Measurements from ENCODE around the gene ANO8.

ANO8 gene

DNA sequence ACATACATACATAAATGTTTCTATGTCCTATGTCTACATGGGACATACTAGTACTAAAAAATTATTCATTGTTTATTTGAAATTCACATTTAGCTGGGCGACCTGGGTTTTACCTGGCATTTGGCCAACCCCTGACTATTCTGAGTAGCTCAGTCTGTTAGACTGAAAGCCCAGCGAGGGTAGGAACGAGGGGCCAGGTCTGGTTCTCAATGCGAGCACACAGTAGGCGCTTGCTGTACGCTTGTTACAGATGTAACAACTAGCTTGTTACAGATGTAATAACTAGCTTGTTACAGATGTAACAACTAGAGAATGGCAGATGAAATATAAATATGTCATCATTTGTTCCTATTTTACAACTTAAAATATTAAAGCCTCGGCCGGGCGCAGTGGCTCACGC lies 920 bp upstream of the ANO8 start:
- peaks cover 4% of the 10 kb centered on the region for H3K4me1 ChIP-seq (ENCODE audit: control insufficient read depth, insufficient read depth, low read length)
- 87 to 88% methylated on average over 10 of the region's 10 CpGs for WGBS, 2 experiments
- no peaks in the 10 kb centered on the region for H3K27me3 ChIP-seq (ENCODE audit: control insufficient read depth, insufficient read depth, low read length, poor library complexity, severe bottlenecking)
- no peak overlapping the region for H3K4me3 ChIP-seq (ENCODE audit: insufficient read depth, low read depth, low read length)
- peaks cover 5% of the 10 kb centered on the region for H3K36me3 ChIP-seq (ENCODE audit: control insufficient read depth, insufficient read depth, low read length)
- H3K27ac ChIP-seq (ENCODE audit: insufficient read depth, low read depth, low read length, poor library complexity, severe bottlenecking): no peak overlapping the region
- no peaks in the 10 kb centered on the region for H3K9me3 ChIP-seq (ENCODE audit: control insufficient read depth, low read length)

DNA sequence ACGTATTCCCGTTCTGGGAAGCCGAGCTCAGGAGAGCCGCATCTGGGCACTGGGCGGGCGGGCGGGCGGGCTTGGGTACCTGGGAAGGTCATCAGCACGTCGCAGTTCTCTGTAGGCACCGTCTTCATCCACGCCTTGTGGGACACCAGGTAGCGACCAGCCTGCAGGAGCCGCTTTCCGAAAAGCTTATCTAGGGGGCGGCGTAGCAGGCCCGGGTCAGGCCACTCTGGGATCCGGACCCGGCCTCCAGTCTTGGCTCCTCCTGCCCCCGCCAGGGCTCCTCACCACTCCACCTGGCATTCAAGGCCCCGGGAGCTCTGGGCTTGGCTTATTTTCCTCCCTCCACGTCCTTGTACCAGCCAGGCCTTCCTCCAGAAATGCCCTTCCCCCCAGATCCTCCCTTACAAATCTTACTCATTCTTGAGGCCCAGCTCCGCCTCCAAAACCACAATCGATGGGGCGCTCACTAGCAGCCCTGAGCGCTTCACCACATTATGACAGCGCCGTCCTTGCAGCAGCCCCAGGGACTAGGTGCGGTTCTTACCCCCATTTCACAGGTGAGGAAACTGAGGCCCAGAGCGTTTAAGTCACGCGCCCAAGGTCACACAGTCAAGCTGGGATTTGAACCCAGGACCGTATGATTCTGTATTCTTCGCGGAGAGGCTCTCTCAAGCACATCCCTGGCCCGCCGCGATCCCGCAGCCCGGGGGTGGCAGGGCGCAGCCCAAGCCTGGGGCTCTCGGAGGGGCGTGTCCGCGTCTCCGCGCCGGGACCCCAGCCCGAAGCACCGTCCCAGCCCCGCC lies 843 bp downstream of the ANO8 start:
- Histone ChIP-seq H3K9me3 (ENCODE audit: control insufficient read depth, low read length) (no peaks in the 10 kb centered on the region), H3K27me3 (ENCODE audit: control insufficient read depth, insufficient read depth, low read length, poor library complexity, severe bottlenecking) (peaks cover 9% of the 10 kb centered on the region), H3K4me3 (ENCODE audit: insufficient read depth, low read depth, low read length) (peak overlapping the region; percentile 86), H3K27ac (ENCODE audit: insufficient read depth, low read depth, low read length, poor library complexity, severe bottlenecking) (no peak overlapping the region), H3K36me3 (ENCODE audit: control insufficient read depth, insufficient read depth, low read length) (peaks cover 5% of the 10 kb centered on the region), H3K4me1 (ENCODE audit: control insufficient read depth, insufficient read depth, low read length) (peaks cover 4% of the 10 kb centered on the region)
- WGBS, 2 experiments: 26 to 28% methylated on average over 52 of the region's 52 CpGs

GRCh38 chr19:17332677-17333581 lies 1.7 kb downstream of the ANO8 start:
- WGBS, 2 experiments: 94 to 95% methylated on average over 45 of the region's 45 CpGs
- H3K27ac ChIP-seq (ENCODE audit: insufficient read depth, low read depth, low read length, poor library complexity, severe bottlenecking): no peak overlapping the region
- H3K4me1 ChIP-seq (ENCODE audit: control insufficient read depth, insufficient read depth, low read length): peaks cover under 1% of the 10 kb centered on the region
- peaks cover 12% of the 10 kb centered on the region for H3K27me3 ChIP-seq (ENCODE audit: control insufficient read depth, insufficient read depth, low read length, poor library complexity, severe bottlenecking)
- peaks cover 5% of the 10 kb centered on the region for H3K36me3 ChIP-seq (ENCODE audit: control insufficient read depth, insufficient read depth, low read length)
- H3K4me3 ChIP-seq (ENCODE audit: insufficient read depth, low read depth, low read length): no peak overlapping the region
- no peaks in the 10 kb centered on the region for H3K9me3 ChIP-seq (ENCODE audit: control insufficient read depth, low read length)

- Histone ChIP-seq H3K36me3 (ENCODE audit: control insufficient read depth, insufficient read depth, low read length) (peaks cover 5% of the 10 kb centered on the region), H3K9me3 (ENCODE audit: control insufficient read depth, low read length) (no peaks in the 10 kb centered on the region), H3K27me3 (ENCODE audit: control insufficient read depth, insufficient read depth, low read length, poor library complexity, severe bottlenecking) (peaks cover 12% of the 10 kb centered on the region), H3K27ac (ENCODE audit: insufficient read depth, low read depth, low read length, poor library complexity, severe bottlenecking) (no peak overlapping the region), H3K4me3 (ENCODE audit: insufficient read depth, low read depth, low read length) (no peak overlapping the region), H3K4me1 (ENCODE audit: control insufficient read depth, insufficient read depth, low read length) (peaks cover 1% of the 10 kb centered on the region)
- 90 to 94% methylated on average over 8 of the region's 8 CpGs for WGBS, 2 experiments
Measured at GRCh38 chr19:17332360-17332676, 2.3 kb downstream of the ANO8 start.

- H3K27ac ChIP-seq (ENCODE audit: insufficient read depth, low read depth, low read length, poor library complexity, severe bottlenecking): no peak overlapping the region
- H3K9me3 ChIP-seq (ENCODE audit: control insufficient read depth, low read length): no peaks in the 10 kb centered on the region
- H3K36me3 ChIP-seq (ENCODE audit: control insufficient read depth, insufficient read depth, low read length): peaks cover 5% of the 10 kb centered on the region
- H3K4me3 ChIP-seq (ENCODE audit: insufficient read depth, low read depth, low read length): no peak overlapping the region
- WGBS, 2 experiments: 90 to 94% methylated on average over 13 of the region's 13 CpGs
- peaks cover 12% of the 10 kb centered on the region for H3K27me3 ChIP-seq (ENCODE audit: control insufficient read depth, insufficient read depth, low read length, poor library complexity, severe bottlenecking)
- H3K4me1 ChIP-seq (ENCODE audit: control insufficient read depth, insufficient read depth, low read length): peaks cover 9% of the 10 kb centered on the region
Measured at GRCh38 chr19:17331045-17331558, 3.6 kb downstream of the ANO8 start.

DNA sequence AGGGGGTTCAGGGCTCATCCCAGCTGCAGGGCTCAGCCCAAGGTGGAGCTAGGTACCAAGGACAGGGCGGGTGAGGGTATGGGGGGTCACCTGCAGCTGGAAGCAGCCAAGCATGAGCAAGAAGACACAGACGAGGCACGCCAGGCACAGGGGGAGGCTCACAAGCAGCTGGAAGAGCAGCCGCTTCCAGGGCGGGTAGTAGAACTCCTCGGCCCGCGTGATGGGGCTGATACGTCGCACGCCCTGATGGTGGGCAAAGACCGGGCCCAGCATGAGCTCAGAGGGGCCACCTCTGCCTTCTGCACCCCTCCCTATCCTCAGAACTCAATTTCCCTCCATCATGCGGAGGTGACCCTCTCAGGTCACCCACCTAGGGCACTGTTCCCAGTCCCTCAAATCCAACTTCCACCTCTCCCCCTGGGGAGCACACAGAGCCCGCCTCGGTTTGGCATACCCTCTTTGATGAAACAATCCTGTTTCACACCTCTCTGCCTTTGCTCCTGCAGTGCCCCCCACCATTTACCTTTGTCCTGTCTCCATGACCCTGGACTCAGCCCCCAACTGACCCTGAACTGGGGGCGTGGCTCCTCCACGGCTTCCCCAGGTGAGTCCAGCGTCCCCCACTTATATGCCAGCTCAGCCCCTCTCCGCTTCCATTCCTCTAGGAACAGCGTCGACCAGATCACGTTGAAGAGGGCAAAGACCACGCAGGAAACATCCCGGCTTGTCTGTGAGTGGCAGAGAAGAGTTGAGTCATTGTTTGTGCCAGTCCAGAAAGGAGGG lies 4.2 kb downstream of the ANO8 start:
- Histone ChIP-seq H3K9me3 (ENCODE audit: control insufficient read depth, low read length) (no peaks in the 10 kb centered on the region), H3K4me3 (ENCODE audit: insufficient read depth, low read depth, low read length) (no peak overlapping the region), H3K27ac (ENCODE audit: insufficient read depth, low read depth, low read length, poor library complexity, severe bottlenecking) (no peak overlapping the region), H3K4me1 (ENCODE audit: control insufficient read depth, insufficient read depth, low read length) (peaks cover 9% of the 10 kb centered on the region), H3K27me3 (ENCODE audit: control insufficient read depth, insufficient read depth, low read length, poor library complexity, severe bottlenecking) (peaks cover 12% of the 10 kb centered on the region), H3K36me3 (ENCODE audit: control insufficient read depth, insufficient read depth, low read length) (peaks cover 5% of the 10 kb centered on the region)
- WGBS, 2 experiments: 92 to 94% methylated on average over 24 of the region's 24 CpGs

GRCh38 chr19:17329366-17330261 lies 5.0 kb downstream of the ANO8 start:
- Histone ChIP-seq H3K4me1 (ENCODE audit: control insufficient read depth, insufficient read depth, low read length) (peaks cover 9% of the 10 kb centered on the region), H3K9me3 (ENCODE audit: control insufficient read depth, low read length) (no peaks in the 10 kb centered on the region), H3K4me3 (ENCODE audit: insufficient read depth, low read depth, low read length) (no peak overlapping the region), H3K27me3 (ENCODE audit: control insufficient read depth, insufficient read depth, low read length, poor library complexity, severe bottlenecking) (peaks cover 12% of the 10 kb centered on the region), H3K36me3 (ENCODE audit: control insufficient read depth, insufficient read depth, low read length) (peaks cover 9% of the 10 kb centered on the region), H3K27ac (ENCODE audit: insufficient read depth, low read depth, low read length, poor library complexity, severe bottlenecking) (no peak overlapping the region)
- 88 to 90% methylated on average over 51 of the region's 51 CpGs for WGBS, 2 experiments

DNA sequence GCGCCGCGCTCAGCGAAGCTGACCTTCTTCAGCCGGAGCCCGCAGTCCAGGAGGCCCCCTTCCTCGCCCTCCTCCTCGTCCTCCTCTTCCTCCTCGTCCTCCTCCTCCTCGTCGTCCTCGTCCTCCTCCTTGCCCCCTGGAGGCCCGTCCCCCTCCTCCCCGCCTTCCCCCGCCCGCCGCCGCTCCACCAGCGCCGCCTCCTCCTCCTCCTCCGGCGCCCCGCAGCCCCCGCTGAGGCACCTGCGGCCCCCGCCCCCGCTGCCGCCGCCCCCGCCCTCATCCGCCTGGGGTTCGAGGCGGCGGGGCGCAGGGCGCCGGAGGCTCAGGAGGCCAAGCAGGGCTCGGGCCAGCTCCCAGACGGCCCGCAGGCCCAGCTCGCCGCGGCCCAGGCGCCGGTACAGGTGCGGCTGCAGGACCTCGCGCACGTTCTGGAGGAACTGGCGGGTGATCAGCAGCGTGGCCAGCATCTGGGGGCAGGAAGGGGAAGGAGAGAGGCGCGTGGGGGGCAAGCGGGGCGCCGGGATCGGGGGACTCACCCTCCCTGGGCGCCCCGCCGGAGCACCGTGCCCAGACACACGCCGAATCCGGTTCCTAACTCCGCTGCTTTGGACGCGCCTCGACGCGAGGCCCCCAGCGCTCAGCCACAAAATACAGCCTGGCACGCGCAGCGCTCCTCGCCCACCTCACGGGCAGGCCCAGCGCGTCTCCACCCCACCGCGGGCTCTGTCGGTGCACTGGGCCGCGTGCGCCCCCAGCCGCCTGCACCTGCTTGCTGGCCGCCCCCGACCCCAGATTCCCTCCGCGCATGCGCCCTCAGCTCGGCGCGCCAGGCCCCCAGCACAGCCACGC lies 5.9 kb downstream of the ANO8 start:
- H3K27ac ChIP-seq (ENCODE audit: insufficient read depth, low read depth, low read length, poor library complexity, severe bottlenecking): no peak overlapping the region
- WGBS, 2 experiments: 26% methylated on average over 87 of the region's 94 CpGs
- H3K4me1 ChIP-seq (ENCODE audit: control insufficient read depth, insufficient read depth, low read length): peaks cover 9% of the 10 kb centered on the region
- peaks cover 12% of the 10 kb centered on the region for H3K27me3 ChIP-seq (ENCODE audit: control insufficient read depth, insufficient read depth, low read length, poor library complexity, severe bottlenecking)
- no peaks in the 10 kb centered on the region for H3K9me3 ChIP-seq (ENCODE audit: control insufficient read depth, low read length)
- peaks cover 9% of the 10 kb centered on the region for H3K36me3 ChIP-seq (ENCODE audit: control insufficient read depth, insufficient read depth, low read length)
- H3K4me3 ChIP-seq (ENCODE audit: insufficient read depth, low read depth, low read length): peak overlapping the region; percentile 47
